Measurements from ENCODE around the gene ZNF670.
"Not testable (repeated sequence)": the region's sequence is repeated elsewhere in the genome, so short reads cannot be mapped to it uniquely, and the experiment has no call there.

The ZNF670 gene

DNA sequence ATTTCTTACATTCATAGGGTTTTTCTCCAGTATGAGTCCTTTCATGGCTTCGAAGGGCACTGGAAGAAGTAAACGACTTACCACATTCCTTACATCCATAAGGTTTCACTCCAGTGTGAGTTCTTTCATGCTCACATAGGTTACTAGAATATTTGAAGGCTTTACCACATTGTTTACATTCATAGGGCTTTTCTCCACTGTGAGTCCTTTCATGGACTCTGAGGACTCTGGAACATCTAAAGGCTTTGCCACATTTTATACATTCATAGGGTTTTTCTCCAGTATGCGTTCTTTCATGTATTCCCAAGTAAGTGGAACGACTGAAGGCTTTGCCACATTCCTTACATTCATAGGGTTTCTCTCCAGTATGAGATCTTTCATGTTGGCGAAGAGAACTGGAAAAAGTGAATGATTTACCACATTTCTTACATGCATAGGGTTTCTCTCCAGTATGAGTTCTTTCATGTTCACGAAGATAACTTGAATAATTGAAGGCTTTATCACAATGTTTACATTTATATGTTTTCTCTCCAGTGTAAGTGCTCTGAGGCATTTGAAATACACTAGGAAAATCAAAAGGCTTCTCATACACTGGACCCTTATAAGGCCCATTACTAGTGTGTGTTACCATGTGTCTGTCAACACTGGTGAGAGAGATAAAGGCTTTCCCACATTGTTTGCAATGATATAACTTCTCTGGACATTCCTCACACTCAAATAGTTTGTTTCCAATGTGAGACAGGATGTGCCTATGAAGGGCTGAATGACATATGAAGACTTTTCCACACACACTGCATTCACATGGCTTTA, 40.9 kb downstream of the ZNF670 start:
- DNase-seq: no peak

DNA sequence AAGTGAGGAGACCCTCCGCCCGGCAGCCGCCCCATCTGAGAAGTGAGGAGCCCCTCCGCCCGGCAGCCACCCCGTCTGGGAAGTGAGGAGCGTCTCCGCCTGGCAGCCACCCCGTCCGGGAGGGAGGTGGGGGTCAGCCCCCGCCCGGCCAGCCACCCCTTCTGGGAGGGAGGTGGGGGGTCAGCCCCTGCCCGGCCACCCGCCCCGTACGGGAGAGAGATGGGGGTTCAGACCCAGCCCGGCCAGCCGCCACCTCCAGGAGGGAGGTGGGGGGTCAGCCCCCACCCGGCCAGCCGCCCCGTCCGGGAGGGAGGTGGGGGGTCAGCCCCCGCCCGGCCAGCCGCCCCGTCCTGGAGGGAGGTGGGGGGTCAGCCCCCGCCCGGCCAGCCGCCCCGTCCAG, 46.3 kb downstream of the ZNF670 start:
- DNase-seq: not testable (repeated sequence)

All from SW 1271 (cell line).